ENCODE results near the gene TARS3.

TARS3 gene

GRCh38 chr15:101647251-101647650, 77.0 kb downstream of the TARS3 start:
- Histone ChIP-seq H2AFZ (ENCODE audit: low read depth, low read length) (no peak overlapping the region), H3K4me1 (ENCODE audit: low read length) (peaks cover 15% of the 10 kb centered on the region), H3K27me3 (ENCODE audit: low read depth, low read length) (no peaks in the 10 kb centered on the region), H3K27ac (ENCODE audit: low read length) (no peak overlapping the region), H3K4me3 (ENCODE audit: low read length) (no peak overlapping the region), H3K9me3 (ENCODE audit: insufficient read depth, low read length) (no peaks in the 10 kb centered on the region), H4K20me1 (ENCODE audit: insufficient read depth, low read length) (peaks cover 16% of the 10 kb centered on the region), H3K36me3 (replicated peaks; ENCODE audit: low read depth, low read length) (peaks cover 58% of the 10 kb centered on the region), H3K79me2 (ENCODE audit: low read length) (peaks cover 54% of the 10 kb centered on the region), H3K4me2 (ENCODE audit: low read length) (no peak overlapping the region), H3K9ac (ENCODE audit: low read length) (no peak overlapping the region)
- TF ChIP-seq CTCF (IDR thresholded peaks at IDR 0.05; ENCODE audit: low read depth, low read length) (no peak), EZH2phosphoT487 (IDR thresholded peaks at IDR 0.05; ENCODE audit: low read depth) (no peak)

GRCh38 chr15:101646672-101647071, 77.6 kb downstream of the TARS3 start:
- Histone ChIP-seq H3K79me2 (ENCODE audit: low read length) (peaks cover 51% of the 10 kb centered on the region), H3K4me3 (ENCODE audit: low read length) (no peak overlapping the region), H3K4me1 (ENCODE audit: low read length) (peaks cover 20% of the 10 kb centered on the region), H3K36me3 (replicated peaks; ENCODE audit: low read depth, low read length) (peaks cover 62% of the 10 kb centered on the region), H3K27ac (ENCODE audit: low read length) (no peak overlapping the region), H2AFZ (ENCODE audit: low read depth, low read length) (no peak overlapping the region), H3K4me2 (ENCODE audit: low read length) (no peak overlapping the region), H3K27me3 (ENCODE audit: low read depth, low read length) (no peaks in the 10 kb centered on the region), H4K20me1 (ENCODE audit: insufficient read depth, low read length) (peaks cover 16% of the 10 kb centered on the region), H3K9ac (ENCODE audit: low read length) (no peak overlapping the region), H3K9me3 (ENCODE audit: insufficient read depth, low read length) (no peaks in the 10 kb centered on the region)
- TF ChIP-seq CTCF (IDR thresholded peaks at IDR 0.05; ENCODE audit: low read depth, low read length), result no peak
- TF ChIP-seq EZH2phosphoT487 (IDR thresholded peaks at IDR 0.05; ENCODE audit: low read depth), result no peak

GRCh38 chr15:101642361-101642760, 81.9 kb downstream of the TARS3 start:
- peaks cover 70% of the 10 kb centered on the region for H3K36me3 ChIP-seq (replicated peaks; ENCODE audit: low read depth, low read length)
- no peak overlapping the region for H3K4me3 ChIP-seq (ENCODE audit: low read length)
- no peak overlapping the region for H3K9ac ChIP-seq (ENCODE audit: low read length)
- no peaks in the 10 kb centered on the region for H3K27me3 ChIP-seq (ENCODE audit: low read depth, low read length)
- H3K4me2 ChIP-seq (ENCODE audit: low read length), result no peak overlapping the region
- no peak overlapping the region for H2AFZ ChIP-seq (ENCODE audit: low read depth, low read length)
- peaks cover 12% of the 10 kb centered on the region for H3K79me2 ChIP-seq (ENCODE audit: low read length)
- peaks cover 8% of the 10 kb centered on the region for H3K4me1 ChIP-seq (ENCODE audit: low read length)
- no peak for TF ChIP-seq CTCF (IDR thresholded peaks at IDR 0.05; ENCODE audit: low read depth, low read length)
- TF ChIP-seq EZH2phosphoT487 (IDR thresholded peaks at IDR 0.05; ENCODE audit: low read depth), result no peak
- no peaks in the 10 kb centered on the region for H3K9me3 ChIP-seq (ENCODE audit: insufficient read depth, low read length)
- H4K20me1 ChIP-seq (ENCODE audit: insufficient read depth, low read length), result peaks cover 13% of the 10 kb centered on the region
- no peak overlapping the region for H3K27ac ChIP-seq (ENCODE audit: low read length)

- H3K9me3 ChIP-seq (ENCODE audit: insufficient read depth, low read length), result no peaks in the 10 kb centered on the region
- H3K4me2 ChIP-seq (ENCODE audit: low read length), result no peak overlapping the region
- H3K9ac ChIP-seq (ENCODE audit: low read length), result no peak overlapping the region
- no peak overlapping the region for H2AFZ ChIP-seq (ENCODE audit: low read depth, low read length)
- H3K79me2 ChIP-seq (ENCODE audit: low read length), result peaks cover 8% of the 10 kb centered on the region
- no peak for TF ChIP-seq EZH2phosphoT487 (IDR thresholded peaks at IDR 0.05; ENCODE audit: low read depth)
- TF ChIP-seq CTCF (IDR thresholded peaks at IDR 0.05; ENCODE audit: low read depth, low read length), result no peak
- peaks cover 8% of the 10 kb centered on the region for H3K4me1 ChIP-seq (ENCODE audit: low read length)
- H3K27me3 ChIP-seq (ENCODE audit: low read depth, low read length), result no peaks in the 10 kb centered on the region
- no peak overlapping the region for H3K4me3 ChIP-seq (ENCODE audit: low read length)
- H4K20me1 ChIP-seq (ENCODE audit: insufficient read depth, low read length), result peaks cover 13% of the 10 kb centered on the region
- H3K36me3 ChIP-seq (replicated peaks; ENCODE audit: low read depth, low read length), result peaks cover 65% of the 10 kb centered on the region
- no peak overlapping the region for H3K27ac ChIP-seq (ENCODE audit: low read length)
These were observed 82.4 kb downstream of the TARS3 start for GRCh38 chr15:101641894-101642293.

Measured in OCI-LY3 (cell line).